PC-9 (cell line): ENCODE results near the gene RBMS1. TPM values are rescaled to one million over a fixed set of nuclear protein-coding genes. Genes with fewer than 3 reads are reported as not detected.
A peak's percentile ranks its signal among the peaks of the same experiment; 100 is the strongest.

ENCODE experiments used
- BruUV-seq: library from RNA; stranded (reverse); fragments of 400-500 nt; replicated peaks from 2 replicates; lab custom pipeline; 2021; lab: Mats Ljungman, UMichigan
- CTCF ChIA-PET: fragments of 300-600 bp; sonication (Branson Sonifier 250); formaldehyde crosslinking; loops from one replicate; lab custom pipeline; 2022; ENCODE audit warnings: antibody characterized with exemption; lab: Charles Lee
- POLR2A ChIA-PET: fragments of 300-600 bp; sonication (Branson Sonifier 250); formaldehyde crosslinking; loops from one replicate; lab custom pipeline; 2022; ENCODE audit warnings: antibody characterized with exemption; ENCODE audit not compliant: unreplicated experiment; lab: Charles Lee
- DNase-seq, 2 experiments: peaks; one replicate each; pipeline versions ENCODE4 v3.0.0 to v3.0.0-alpha.2; 2015 to 2022; ENCODE audit warnings: mixed read lengths in 1 of 2
- H2AFZ ChIP-seq: fragments of 200-600 bp; sonication (generic); 2 replicates; pipeline ENCODE4 v1.8.1; 2017; ENCODE audit warnings: antibody characterized with exemption
- H3F3A ChIP-seq: fragments of 200-600 bp; sonication (generic); 2 replicates; pipeline ENCODE4 v1.8.1; 2017; ENCODE audit warnings: antibody characterized with exemption, mild to moderate bottlenecking, low read depth; ENCODE audit not compliant: insufficient read depth
- H3K27ac ChIP-seq: fragments of 200-600 bp; sonication (generic); 2 replicates; pipeline ENCODE4 v1.6.1; 2016; ENCODE audit warnings: mixed run types
- H3K27me3 ChIP-seq: fragments of 200-600 bp; sonication (generic); 2 replicates; pipeline ENCODE4 v1.6.1; 2016; ENCODE audit warnings: low read depth, mixed run types; ENCODE audit not compliant: insufficient read depth
- H3K36me3 ChIP-seq: fragments of 200-600 bp; sonication (generic); 2 replicates; pipeline ENCODE4 v1.6.1; 2016; ENCODE audit warnings: low read depth, mixed run types
- H3K4me1 ChIP-seq: fragments of 200-600 bp; sonication (generic); replicated peaks from 2 replicates; pipeline ENCODE4 v1.6.1; 2016; ENCODE audit warnings: mixed run types; ENCODE audit not compliant: insufficient read depth
- H3K4me2 ChIP-seq: fragments of 200-600 bp; sonication (generic); 2 replicates; pipeline ENCODE4 v1.6.1; 2017; ENCODE audit warnings: mixed run types
- H3K4me3 ChIP-seq: fragments of 200-600 bp; sonication (generic); 2 replicates; pipeline ENCODE4 v1.6.1; 2016; ENCODE audit warnings: mixed run types
- H3K79me2 ChIP-seq: fragments of 200-600 bp; sonication (generic); 2 replicates; pipeline ENCODE4 v1.6.1; 2017; ENCODE audit warnings: low read depth, mixed run types
- H3K9me2 ChIP-seq: fragments of 200-600 bp; sonication (generic); 2 replicates; pipeline ENCODE4 v1.8.1; 2017; ENCODE audit warnings: mild to moderate bottlenecking; ENCODE audit not compliant: insufficient read depth
- H3K9me3 ChIP-seq: fragments of 200-600 bp; sonication (generic); 2 replicates; pipeline ENCODE4 v1.8.1; 2016; ENCODE audit warnings: low read depth; ENCODE audit not compliant: insufficient read depth
- H4K20me1 ChIP-seq: fragments of 200-600 bp; sonication (generic); 2 replicates; pipeline ENCODE4 v1.8.1; 2017; ENCODE audit not compliant: insufficient read depth
- CTCF ChIP-seq: fragments of 200-600 bp; sonication (generic); conservative IDR thresholded peaks from 2 replicates; pipeline ENCODE4 v1.6.1; 2017; ENCODE audit warnings: mixed run types, antibody characterized with exemption, mild to moderate bottlenecking, moderate library complexity
- EZH2 ChIP-seq: fragments of 200-600 bp; sonication (generic); IDR thresholded peaks from 2 replicates; pipeline ENCODE4 v1.8.0; 2017; ENCODE audit warnings: antibody characterized with exemption, low read depth
- intact Hi-C: fragments of 100-400 bp; cut with micrococcal nuclease; formaldehyde crosslinking; loops from one replicate; pipeline ENCODE4 v1.10.0; 2022; ENCODE audit not compliant: unreplicated experiment
- total RNA-seq: library from RNA; stranded (reverse); gene quantifications from 2 replicates; pipeline ENCODE4 v1.2.3, GENCODE V29; 2021

RBMS1 gene
- total RNA-seq, 1 experiment from 2014 or later, result 65.1 TPM

- no peaks in the 10 kb centered on the region for H3K27me3 ChIP-seq
- no TSS peak for BruUV-seq
- TF ChIP-seq CTCF (no peak), EZH2 (no peak)
- ChIA-PET POLR2A (no interaction called here), CTCF (interaction anchor here (2.1 kb wide), 1 partner anchor 12 kb away, joined by 8 read pairs; no protein-coding TSS in a partner anchor)
- no peak overlapping the region for H2AFZ ChIP-seq
- peaks cover 24% of the 10 kb centered on the region for H3F3A ChIP-seq
- no peaks in the 10 kb centered on the region for H4K20me1 ChIP-seq
- H3K4me3 ChIP-seq, result no peak overlapping the region
- H3K4me2 ChIP-seq, result peak overlapping the region; percentile 57; the same call in 1 of the 2 replicates
- H3K4me1 ChIP-seq, result peaks cover 26% of the 10 kb centered on the region
- DNase-seq, result no peak
- H3K27ac ChIP-seq, result peak overlapping the region; percentile 84
- H3K9me3 ChIP-seq, result 0 out of 2 replicates have a peak, but pooled peaks cover 3% of the 10 kb centered on the region
- intact Hi-C loops, result loop anchor here (1.0 to 10.0 kb wide), 4 partner anchors 13 to 737 kb away; no protein-coding TSS in a partner anchor
- H3K36me3 ChIP-seq, result no peaks in the 10 kb centered on the region
- no peaks in the 10 kb centered on the region for H3K9me2 ChIP-seq
- no peaks in the 10 kb centered on the region for H3K79me2 ChIP-seq
These were observed 235.7 kb downstream of the RBMS1 start for GRCh38 chr2:160257743-160258491.

- TSS peak; percentile 96 for BruUV-seq
- ChIA-PET POLR2A (interaction anchor here (1.1 kb wide), 1 partner anchor 30 kb away, joined by 5 read pairs; no protein-coding TSS in a partner anchor), CTCF (interaction anchor here (2.1 kb wide), 1 partner anchor 13 kb away, joined by 8 read pairs; no protein-coding TSS in a partner anchor)
- H3K27me3 ChIP-seq, result no peaks in the 10 kb centered on the region
- H2AFZ ChIP-seq, result no peak overlapping the region
- no peak for TF ChIP-seq EZH2
- TF ChIP-seq CTCF, result no peak
- DNase-seq, result peak; percentile 60 to 89
- peak overlapping the region; percentile 57 for H3K4me2 ChIP-seq
- peaks cover 24% of the 10 kb centered on the region for H3F3A ChIP-seq
- H4K20me1 ChIP-seq, result no peaks in the 10 kb centered on the region
- peak overlapping the region; percentile 84 for H3K27ac ChIP-seq
- H3K79me2 ChIP-seq, result no peaks in the 10 kb centered on the region
- H3K4me3 ChIP-seq, result 0 out of 2 replicates have a peak overlapping the region, but pooled peaks have one; percentile 21
- intact Hi-C loops, result loop anchor here (1.0 to 10.0 kb wide), 4 partner anchors 14 to 738 kb away; no protein-coding TSS in a partner anchor
- H3K4me1 ChIP-seq, result peaks cover 26% of the 10 kb centered on the region
- H3K9me3 ChIP-seq, result 0 out of 2 replicates have a peak, but pooled peaks cover 3% of the 10 kb centered on the region
- H3K9me2 ChIP-seq, result no peaks in the 10 kb centered on the region
- no peaks in the 10 kb centered on the region for H3K36me3 ChIP-seq
These were observed 236.4 kb downstream of the RBMS1 start for GRCh38 chr2:160257041-160257742.

GRCh38 chr2:160256507-160256906 is 237.1 kb downstream of the RBMS1 start:
- peak overlapping the region; percentile 57 for H3K4me2 ChIP-seq
- POLR2A ChIA-PET, result interaction anchor here (1.1 kb wide), 1 partner anchor 29 kb away, joined by 5 read pairs; no protein-coding TSS in a partner anchor
- H2AFZ ChIP-seq, result no peak overlapping the region
- H4K20me1 ChIP-seq, result no peaks in the 10 kb centered on the region
- 0 out of 2 replicates have a peak, but pooled peaks cover 3% of the 10 kb centered on the region for H3K9me3 ChIP-seq
- H3K27me3 ChIP-seq, result no peaks in the 10 kb centered on the region
- intact Hi-C loops, result loop anchor here (2.0 to 10.0 kb wide), 3 partner anchors 14 to 738 kb away; no protein-coding TSS in a partner anchor
- H3K36me3 ChIP-seq, result no peaks in the 10 kb centered on the region
- no peaks in the 10 kb centered on the region for H3K9me2 ChIP-seq
- H3K4me3 ChIP-seq, result no peak overlapping the region
- no peaks in the 10 kb centered on the region for H3K79me2 ChIP-seq
- CTCF ChIA-PET, result interaction anchor here (2.1 kb wide), 1 partner anchor 14 kb away, joined by 8 read pairs; no protein-coding TSS in a partner anchor
- H3F3A ChIP-seq, result peaks cover 24% of the 10 kb centered on the region
- H3K4me1 ChIP-seq, result peaks cover 26% of the 10 kb centered on the region
- no TSS peak for BruUV-seq
- H3K27ac ChIP-seq, result peak overlapping the region; percentile 84
- no peak for DNase-seq
- TF ChIP-seq CTCF, result no peak
- no peak for TF ChIP-seq EZH2
